Mesendoderm (in vitro differentiated cells): ENCODE results near the gene SLIT3.

ENCODE experiments used
- DNase-seq: peaks from one replicate; pipeline ENCODE4 v3.0.0; 2013
- H2AK5ac ChIP-seq: 2 replicates; pipeline ENCODE4 v1.6.1; 2013; ENCODE audit warnings: low read length, inconsistent platforms
- H2BK120ac ChIP-seq: 2 replicates; pipeline ENCODE4 v1.6.1; 2013; ENCODE audit warnings: low read depth, mild to moderate bottlenecking, low read length, moderate library complexity, mixed read lengths
- H2BK15ac ChIP-seq: replicated peaks from 2 replicates; pipeline ENCODE4 v1.6.1; 2013; ENCODE audit warnings: low read depth, mild to moderate bottlenecking, moderate library complexity
- H2BK5ac ChIP-seq: 2 replicates; pipeline ENCODE4 v1.6.1; 2013; ENCODE audit warnings: low read length, inconsistent platforms
- H3K18ac ChIP-seq: 2 replicates; pipeline ENCODE4 v1.6.1; 2013; ENCODE audit warnings: mild to moderate bottlenecking, low read length, mixed read lengths
- H3K23ac ChIP-seq: one replicate; pipeline ENCODE4 v1.6.1; 2013; ENCODE audit warnings: low read length
- H3K27ac ChIP-seq: 2 replicates; pipeline ENCODE4 v1.5.1; 2013; ENCODE audit warnings: low read depth, mild to moderate bottlenecking, inconsistent platforms, low read length, moderate library complexity
- H3K27me3 ChIP-seq: 2 replicates; pipeline ENCODE4 v1.6.1; 2013; ENCODE audit warnings: low read length, control low read depth, mild to moderate bottlenecking, inconsistent platforms; ENCODE audit not compliant: insufficient read depth, poor library complexity
- H3K36me3 ChIP-seq: 2 replicates; pipeline ENCODE4 v1.6.1; 2013; ENCODE audit warnings: low read length, inconsistent platforms; ENCODE audit not compliant: control insufficient read depth, insufficient read depth
- H3K4ac ChIP-seq: one replicate; pipeline ENCODE4 v1.6.1; 2013; ENCODE audit warnings: low read depth, mild to moderate bottlenecking, low read length, moderate library complexity
- H3K4me1 ChIP-seq: 2 replicates; pipeline ENCODE4 v1.6.1; 2013; ENCODE audit warnings: low read depth, low read length, inconsistent platforms; ENCODE audit not compliant: control insufficient read depth
- H3K4me2 ChIP-seq: 2 replicates; pipeline ENCODE4 v1.6.1; 2013; ENCODE audit warnings: low read length
- H3K4me3 ChIP-seq: 2 replicates; pipeline ENCODE4 v1.5.1; 2013; ENCODE audit warnings: mild to moderate bottlenecking, low read length
- H3K56ac ChIP-seq: one replicate; pipeline ENCODE4 v1.6.1; 2013; ENCODE audit warnings: low read length
- H3K79me1 ChIP-seq: 2 replicates; pipeline ENCODE4 v1.6.1; 2013; ENCODE audit warnings: low read length, inconsistent platforms
- H3K79me2 ChIP-seq: 2 replicates; pipeline ENCODE4 v1.6.1; 2013; ENCODE audit warnings: mild to moderate bottlenecking, low read length; ENCODE audit not compliant: control insufficient read depth, insufficient read depth
- H3K9ac ChIP-seq: 2 replicates; pipeline ENCODE4 v1.6.1; 2013; ENCODE audit warnings: low read length, inconsistent platforms
- H4K5ac ChIP-seq: one replicate; pipeline ENCODE4 v1.6.1; 2013; ENCODE audit warnings: low read length
- H4K8ac ChIP-seq: one replicate; pipeline ENCODE4 v1.6.1; 2013; ENCODE audit warnings: low read depth, mild to moderate bottlenecking, control low read depth, low read length, moderate library complexity
- whole genome bisulfite sequencing: extraction: QIAGEN DNeasy Blood & Tissue Kit; methylation state at CpG from one replicate; pipeline ENCODE4 v1.1.7; 2013; ENCODE audit warnings: low lambda C conversion rate, missing lambda C conversion rate; ENCODE audit not compliant: insufficient coverage; ENCODE audit errors: extremely low coverage; 5-methylcytosine and 5-hydroxymethylcytosine counted together

SLIT3 gene

GRCh38 chr5:168897387-168898122 is 403.4 kb downstream of the SLIT3 start:
- Histone ChIP-seq H3K4me1 (no peaks in the 10 kb centered on the region), H3K4me3 (no peak overlapping the region), H3K79me2 (no peaks in the 10 kb centered on the region), H2BK120ac (no peak overlapping the region), H3K4ac (no peak overlapping the region), H3K23ac (no peak overlapping the region), H3K4me2 (no peak overlapping the region), H3K18ac (no peak overlapping the region), H3K27me3 (no peaks in the 10 kb centered on the region), H3K36me3 (no peaks in the 10 kb centered on the region), H4K5ac (no peak overlapping the region), H2AK5ac (no peak overlapping the region), H4K8ac (no peak overlapping the region), H2BK15ac (no peak overlapping the region), H3K56ac (no peak overlapping the region), H3K27ac (no peak overlapping the region), H2BK5ac (no peak overlapping the region), H3K79me1 (no peaks in the 10 kb centered on the region), H3K9ac (no peak overlapping the region)
- DNase-seq: no peak
- WGBS: no CpG with 5 or more reads among the region's 8 CpGs

DNA sequence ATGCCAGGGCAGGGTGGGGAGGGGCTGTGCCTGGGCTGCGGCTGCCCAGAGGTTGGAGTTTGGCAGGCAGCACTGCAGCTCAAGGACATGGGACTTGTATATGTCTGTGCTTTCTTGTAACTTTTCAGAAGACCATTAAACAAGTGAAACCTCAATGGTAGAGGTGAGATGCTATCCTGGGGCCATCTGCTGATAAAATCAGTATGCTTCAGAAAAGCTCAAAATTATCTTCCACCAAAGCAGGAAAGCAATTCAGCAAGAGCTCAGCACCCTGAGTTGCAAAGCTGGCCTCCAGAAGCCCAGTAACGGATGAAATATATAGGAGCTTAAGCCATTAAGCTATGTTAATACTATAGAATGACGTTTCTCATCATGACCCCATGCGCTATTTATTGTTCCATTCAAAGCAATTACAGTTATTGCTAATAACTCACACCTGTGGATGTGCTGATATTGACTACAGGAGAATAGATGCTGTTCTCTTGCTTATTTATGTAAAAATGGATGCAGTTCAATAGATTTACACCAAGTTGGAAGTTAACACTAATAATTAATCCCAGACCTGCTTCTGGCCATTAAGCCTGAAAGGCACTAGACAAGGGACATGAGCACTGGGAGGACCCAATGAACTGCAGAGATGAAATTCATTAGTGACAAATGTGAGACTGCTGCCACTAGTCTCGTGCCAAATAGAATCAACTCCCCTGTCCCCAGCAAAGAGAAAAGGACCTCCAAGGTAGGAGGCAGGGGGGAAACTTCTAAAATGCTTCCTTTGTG is 405.5 kb downstream of the SLIT3 start:
- no peak overlapping the region for H2BK5ac ChIP-seq
- WGBS: no CpG with 5 or more reads among the region's 5 CpGs
- H3K79me2 ChIP-seq: no peaks in the 10 kb centered on the region
- H2BK15ac ChIP-seq: no peak overlapping the region
- no peaks in the 10 kb centered on the region for H3K79me1 ChIP-seq
- no peak overlapping the region for H3K4me3 ChIP-seq
- no peak overlapping the region for H3K18ac ChIP-seq
- H3K56ac ChIP-seq: no peak overlapping the region
- H3K4ac ChIP-seq: no peak overlapping the region
- no peak overlapping the region for H3K4me2 ChIP-seq
- no peak overlapping the region for H4K5ac ChIP-seq
- no peak overlapping the region for H3K27ac ChIP-seq
- no peak overlapping the region for H4K8ac ChIP-seq
- no peak overlapping the region for H2AK5ac ChIP-seq
- no peak overlapping the region for H3K9ac ChIP-seq
- no peak overlapping the region for H2BK120ac ChIP-seq
- DNase-seq: no peak
- no peaks in the 10 kb centered on the region for H3K27me3 ChIP-seq
- H3K23ac ChIP-seq: no peak overlapping the region
- H3K4me1 ChIP-seq: no peaks in the 10 kb centered on the region
- no peaks in the 10 kb centered on the region for H3K36me3 ChIP-seq

GRCh38 chr5:168893283-168893682 is 407.7 kb downstream of the SLIT3 start:
- no peak overlapping the region for H4K5ac ChIP-seq
- no peaks in the 10 kb centered on the region for H3K4me1 ChIP-seq
- H3K56ac ChIP-seq: no peak overlapping the region
- no peak overlapping the region for H2BK120ac ChIP-seq
- H3K18ac ChIP-seq: no peak overlapping the region
- H3K27ac ChIP-seq: no peak overlapping the region
- H2AK5ac ChIP-seq: no peak overlapping the region
- no peak overlapping the region for H2BK5ac ChIP-seq
- H3K4me2 ChIP-seq: no peak overlapping the region
- no peak overlapping the region for H4K8ac ChIP-seq
- H3K36me3 ChIP-seq: no peaks in the 10 kb centered on the region
- no peaks in the 10 kb centered on the region for H3K79me2 ChIP-seq
- H3K23ac ChIP-seq: no peak overlapping the region
- H3K9ac ChIP-seq: no peak overlapping the region
- WGBS: no CpG with 5 or more reads among the region's 4 CpGs
- no peak overlapping the region for H3K4me3 ChIP-seq
- H3K79me1 ChIP-seq: no peaks in the 10 kb centered on the region
- no peak overlapping the region for H3K4ac ChIP-seq
- no peaks in the 10 kb centered on the region for H3K27me3 ChIP-seq
- no peak overlapping the region for H2BK15ac ChIP-seq
- DNase-seq: no peak

DNA sequence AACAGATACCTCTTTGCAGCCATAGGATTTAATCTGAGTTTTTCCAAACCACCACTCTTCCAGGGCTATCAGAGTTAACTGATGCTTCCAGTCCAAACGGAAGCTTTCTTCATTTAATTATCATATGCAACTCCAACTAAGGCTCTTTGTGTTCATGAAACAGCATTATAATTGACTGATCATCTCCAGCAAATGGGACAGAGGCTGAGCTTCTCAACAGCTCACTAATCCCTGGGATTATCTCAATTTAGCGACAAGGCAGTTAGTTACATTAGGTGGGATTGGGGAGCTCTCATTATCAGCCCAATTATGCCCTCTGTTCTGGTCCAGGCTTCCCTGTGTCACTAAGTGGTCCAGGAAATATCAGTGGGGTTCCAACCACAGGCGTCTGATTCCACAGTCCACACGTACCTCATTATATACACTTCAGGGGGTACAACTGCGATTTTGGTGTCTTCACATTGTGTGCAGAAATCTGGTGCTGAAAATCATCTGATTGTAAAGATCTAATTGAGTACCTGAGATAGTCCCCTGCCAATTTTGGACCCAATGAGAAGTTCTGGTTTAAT is 408.2 kb downstream of the SLIT3 start:
- Histone ChIP-seq H3K27me3 (no peaks in the 10 kb centered on the region), H3K79me2 (no peaks in the 10 kb centered on the region), H3K4me3 (no peak overlapping the region), H3K56ac (no peak overlapping the region), H2BK15ac (no peak overlapping the region), H2BK5ac (no peak overlapping the region), H3K27ac (no peak overlapping the region), H3K9ac (no peak overlapping the region), H2BK120ac (no peak overlapping the region), H3K4me1 (no peaks in the 10 kb centered on the region), H2AK5ac (no peak overlapping the region), H3K4me2 (no peak overlapping the region), H3K23ac (no peak overlapping the region), H4K5ac (no peak overlapping the region), H3K4ac (no peak overlapping the region), H3K79me1 (no peaks in the 10 kb centered on the region), H4K8ac (no peak overlapping the region), H3K36me3 (no peaks in the 10 kb centered on the region), H3K18ac (no peak overlapping the region)
- WGBS: no CpG with 5 or more reads among the region's 5 CpGs
- no peak for DNase-seq

DNA sequence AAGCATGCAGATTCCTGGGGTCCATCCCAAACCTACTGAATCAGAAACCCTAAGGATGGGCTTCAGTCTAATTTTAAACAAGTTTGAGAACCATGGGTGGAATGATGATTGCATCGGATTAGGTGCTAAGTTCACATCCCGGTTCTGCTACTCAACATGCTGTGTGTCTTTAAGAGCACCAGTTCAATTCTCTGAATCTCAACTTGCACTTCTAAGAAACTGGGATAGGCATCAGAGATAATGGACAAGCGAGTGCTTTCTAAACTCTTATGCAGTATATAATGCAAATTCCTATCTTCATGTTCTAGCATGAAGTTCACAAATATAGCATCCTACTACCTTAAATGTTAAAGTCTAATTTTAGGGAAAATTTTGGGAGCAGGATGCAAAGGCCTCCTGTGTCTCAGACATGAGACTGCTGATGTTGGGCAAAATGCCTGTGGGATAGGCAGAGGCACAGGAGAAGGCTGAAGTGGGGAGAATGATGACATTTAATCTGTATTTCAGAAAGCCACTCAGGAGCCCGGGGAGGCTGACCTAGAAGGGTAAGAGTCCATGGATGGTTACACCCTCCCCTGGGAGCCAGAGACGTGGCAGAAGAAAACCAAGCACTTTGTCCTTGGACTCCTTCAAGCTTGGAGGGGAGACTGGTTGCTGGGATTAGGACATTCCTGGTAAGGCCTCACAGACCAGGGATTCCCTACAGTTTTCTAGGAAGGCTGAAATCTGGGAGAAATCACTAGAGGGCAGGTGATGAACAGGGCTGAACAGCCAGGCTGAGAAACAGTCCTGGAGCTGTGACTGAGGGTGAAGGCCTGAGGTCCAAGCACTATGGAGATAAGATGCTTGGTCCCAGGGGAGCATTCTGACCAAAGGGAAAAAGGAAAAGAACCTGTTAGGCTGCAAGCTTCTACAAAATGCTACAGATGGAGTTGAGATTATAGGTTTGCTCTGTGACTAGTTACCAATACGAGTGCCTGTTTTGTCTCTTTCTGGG is 409.8 kb downstream of the SLIT3 start:
- Histone ChIP-seq H3K27ac (no peak overlapping the region), H4K5ac (no peak overlapping the region), H3K27me3 (no peaks in the 10 kb centered on the region), H3K23ac (no peak overlapping the region), H2BK15ac (no peak overlapping the region), H2BK120ac (no peak overlapping the region), H3K56ac (no peak overlapping the region), H3K4me1 (no peaks in the 10 kb centered on the region), H4K8ac (no peak overlapping the region), H3K79me2 (no peaks in the 10 kb centered on the region), H3K9ac (no peak overlapping the region), H3K36me3 (no peaks in the 10 kb centered on the region), H2AK5ac (no peak overlapping the region), H3K4me2 (no peak overlapping the region), H3K79me1 (no peaks in the 10 kb centered on the region), H3K18ac (no peak overlapping the region), H3K4me3 (no peak overlapping the region), H3K4ac (no peak overlapping the region), H2BK5ac (no peak overlapping the region)
- no CpG with 5 or more reads among the region's 6 CpGs for WGBS
- DNase-seq: no peak
